Testis (tissue), 3 donors: ENCODE results near the gene HMCN2. TPM values are rescaled to one million over a fixed set of nuclear protein-coding genes. Genes with fewer than 3 reads are reported as not detected.
A peak's percentile ranks its signal among the peaks of the same experiment; 100 is the strongest.

Source experiments
- DNase-seq: peaks from one replicate; pipeline ENCODE4 v3.0.0-alpha.2; 2019
- H3K27ac ChIP-seq, 2 donors: fragments of 200-600 bp; sonication (generic); one replicate each; pipeline ENCODE4 v1.5.1; 2019
- H3K27me3 ChIP-seq: fragments of 200-600 bp; sonication (generic); one replicate; pipeline ENCODE4 v1.5.1; 2019
- H3K36me3 ChIP-seq: fragments of 200-600 bp; sonication (generic); one replicate; pipeline ENCODE4 v1.5.1; 2017; ENCODE audit warnings: low read depth; ENCODE audit errors: missing control alignments
- H3K4me1 ChIP-seq: fragments of 200-600 bp; sonication (generic); one replicate; pipeline ENCODE4 v1.5.1; 2019
- H3K4me3 ChIP-seq, 2 donors: fragments of 200-600 bp; sonication (generic); one replicate each; pipeline ENCODE4 v1.5.1; 2017 to 2019
- H3K9me3 ChIP-seq: fragments of 200-600 bp; sonication (generic); one replicate; pipeline ENCODE4 v1.5.1; 2017
- POLR2A ChIP-seq: fragments of 450-650 bp; IDR thresholded peaks from one replicate; pipeline ENCODE4 v1.6.1; 2017; ENCODE audit warnings: antibody characterized with exemption, mild to moderate bottlenecking, moderate library complexity
- WGBS, 2 donors: methylation state at CpG; one replicate each; pipeline ENCODE4 v1.1.5; 2018; 5-methylcytosine and 5-hydroxymethylcytosine counted together
- intact Hi-C: fragments of 100-400 bp; cut with DNase I; formaldehyde crosslinking; loops from one replicate; pipeline ENCODE4 v1.15.1; 2023; ENCODE audit warnings: low total_unique reads
- polyA plus RNA-seq: library from polyadenylated mRNA; stranded (reverse); fragments of 350-450 nt; fragmentation: Illumina TruSeq; extraction: RNeasy Lipid Tissue Mini Kit (QIAGEN cat#74804); gene quantifications from one replicate; pipeline ENCODE4 v1.2.3, GENCODE V29; 2014; ENCODE audit warnings: low read depth, low replicate concordance; ENCODE audit not compliant: insufficient read depth
- total RNA-seq, 2 donors: library from RNA; depleted of rRNA; stranded (reverse); fragments of >200 nt; gene quantifications; one replicate each; pipeline ENCODE4 v1.2.3, GENCODE V29; 2016
- TF ChIP-seq, protein P1 (sequence below), 3 experiments: fragments of 450-650 bp in 2 of 3; fragments of 200-600 bp in 1 of 3; sonication (generic) in 1 of 3; IDR thresholded peaks; one replicate each; pipeline ENCODE4 v1.5.1; 2016 to 2019; ENCODE audit warnings: antibody characterized with exemption in 3 of 3, mild to moderate bottlenecking in 2 of 3, moderate library complexity in 1 of 3

HMCN2 gene
- total and polyA plus RNA-seq, 3 donors from 2014 or later = 10.2 to 17.7 (median 15.5) TPM

GRCh38 chr9:130294664-130295063 is 29.1 kb downstream of the HMCN2 start:
- 88 to 90% methylated on average over 6 of the region's 6 CpGs for WGBS, 2 donors

GRCh38 chr9:130295431-130295830 is 29.9 kb downstream of the HMCN2 start:
- DNase-seq = no peak
- Histone ChIP-seq H3K36me3 (no peaks in the 10 kb centered on the region), H3K9me3 (no peaks in the 10 kb centered on the region)

More at GRCh38 chr9:130294664-130295063, 29.1 kb downstream of the HMCN2 start:
- DNase-seq = no peak
- no peak for TF ChIP-seq POLR2A
- TF ChIP-seq, protein P1, sequence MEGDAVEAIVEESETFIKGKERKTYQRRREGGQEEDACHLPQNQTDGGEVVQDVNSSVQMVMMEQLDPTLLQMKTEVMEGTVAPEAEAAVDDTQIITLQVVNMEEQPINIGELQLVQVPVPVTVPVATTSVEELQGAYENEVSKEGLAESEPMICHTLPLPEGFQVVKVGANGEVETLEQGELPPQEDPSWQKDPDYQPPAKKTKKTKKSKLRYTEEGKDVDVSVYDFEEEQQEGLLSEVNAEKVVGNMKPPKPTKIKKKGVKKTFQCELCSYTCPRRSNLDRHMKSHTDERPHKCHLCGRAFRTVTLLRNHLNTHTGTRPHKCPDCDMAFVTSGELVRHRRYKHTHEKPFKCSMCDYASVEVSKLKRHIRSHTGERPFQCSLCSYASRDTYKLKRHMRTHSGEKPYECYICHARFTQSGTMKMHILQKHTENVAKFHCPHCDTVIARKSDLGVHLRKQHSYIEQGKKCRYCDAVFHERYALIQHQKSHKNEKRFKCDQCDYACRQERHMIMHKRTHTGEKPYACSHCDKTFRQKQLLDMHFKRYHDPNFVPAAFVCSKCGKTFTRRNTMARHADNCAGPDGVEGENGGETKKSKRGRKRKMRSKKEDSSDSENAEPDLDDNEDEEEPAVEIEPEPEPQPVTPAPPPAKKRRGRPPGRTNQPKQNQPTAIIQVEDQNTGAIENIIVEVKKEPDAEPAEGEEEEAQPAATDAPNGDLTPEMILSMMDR (IDR thresholded peaks at IDR 0.05) = no peak
- no peaks in the 10 kb centered on the region for H3K27me3 ChIP-seq
- no peaks in the 10 kb centered on the region for H3K4me1 ChIP-seq
- H3K36me3 ChIP-seq = no peaks in the 10 kb centered on the region
- H3K9me3 ChIP-seq = no peaks in the 10 kb centered on the region
- no peak overlapping the region for H3K4me3 ChIP-seq
- no peak overlapping the region for H3K27ac ChIP-seq
- intact Hi-C loops = no loop called here

GRCh38 chr9:130295945-130296782 is 30.6 kb downstream of the HMCN2 start:
- H3K27me3 ChIP-seq = no peaks in the 10 kb centered on the region
- H3K36me3 ChIP-seq = no peaks in the 10 kb centered on the region
- no peaks in the 10 kb centered on the region for H3K9me3 ChIP-seq
- 85 to 91% methylated on average over 4 to 10 of the region's 10 CpGs for WGBS, 2 donors
- no peak for DNase-seq
- intact Hi-C loops = no loop called here
- H3K4me1 ChIP-seq = no peaks in the 10 kb centered on the region
- no peak overlapping the region for H3K4me3 ChIP-seq
- no peak for TF ChIP-seq POLR2A
- TF ChIP-seq, protein P1 (IDR thresholded peaks at IDR 0.05) = no peak
- H3K27ac ChIP-seq = no peak overlapping the region

More at GRCh38 chr9:130295431-130295830, 29.9 kb downstream of the HMCN2 start:
- Histone ChIP-seq H3K27me3 (no peaks in the 10 kb centered on the region), H3K4me3 (no peak overlapping the region), H3K4me1 (no peaks in the 10 kb centered on the region), H3K27ac (no peak overlapping the region)
- TF ChIP-seq, protein P1 (IDR thresholded peaks at IDR 0.05) = no peak
- no peak for TF ChIP-seq POLR2A
- intact Hi-C loops = no loop called here
- 79 to 82% methylated on average over 11 of the region's 11 CpGs for WGBS, 2 donors

DNA sequence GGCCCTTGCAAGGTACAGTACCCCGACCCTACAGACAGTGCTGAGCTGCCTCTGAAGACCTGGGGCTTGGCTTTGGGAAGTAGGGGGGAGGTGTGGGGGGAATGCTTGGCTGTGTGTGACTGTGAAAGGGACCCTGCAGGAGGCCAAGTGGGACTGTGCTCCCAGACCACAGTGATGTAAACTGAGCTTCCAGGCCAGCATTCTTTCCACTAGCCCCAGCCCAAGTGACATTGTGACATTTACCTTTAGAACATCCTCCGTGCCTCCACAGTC is 31.2 kb downstream of the HMCN2 start:
- Histone ChIP-seq H3K4me1 (no peaks in the 10 kb centered on the region), H3K9me3 (no peaks in the 10 kb centered on the region), H3K27me3 (no peaks in the 10 kb centered on the region), H3K27ac (no peak overlapping the region), H3K36me3 (no peaks in the 10 kb centered on the region), H3K4me3 (no peak overlapping the region)
- WGBS, 2 donors = 76 to 93% methylated on average over 1 to 2 of the region's 2 CpGs
- no peak for DNase-seq
- intact Hi-C loops = no loop called here
- TF ChIP-seq, protein P1 (IDR thresholded peaks at IDR 0.05) = no peak
- TF ChIP-seq POLR2A = no peak

- TF ChIP-seq, protein P1 (IDR thresholded peaks at IDR 0.05) = no peak
- TF ChIP-seq POLR2A = no peak
- no peaks in the 10 kb centered on the region for H3K27me3 ChIP-seq
- WGBS, 2 donors = 45 to 57% methylated on average over 5 to 6 of the region's 6 CpGs
- no peaks in the 10 kb centered on the region for H3K4me1 ChIP-seq
- H3K4me3 ChIP-seq = no peak overlapping the region
- H3K27ac ChIP-seq = no peak overlapping the region
- H3K9me3 ChIP-seq = no peaks in the 10 kb centered on the region
- DNase-seq = peak; percentile 18
- H3K36me3 ChIP-seq = no peaks in the 10 kb centered on the region
- intact Hi-C loops = no loop called here
These were observed 31.8 kb downstream of the HMCN2 start for GRCh38 chr9:130297371-130297770.
